ENCODE measurements around the gene SEPTIN10.

SEPTIN10 gene

DNA sequence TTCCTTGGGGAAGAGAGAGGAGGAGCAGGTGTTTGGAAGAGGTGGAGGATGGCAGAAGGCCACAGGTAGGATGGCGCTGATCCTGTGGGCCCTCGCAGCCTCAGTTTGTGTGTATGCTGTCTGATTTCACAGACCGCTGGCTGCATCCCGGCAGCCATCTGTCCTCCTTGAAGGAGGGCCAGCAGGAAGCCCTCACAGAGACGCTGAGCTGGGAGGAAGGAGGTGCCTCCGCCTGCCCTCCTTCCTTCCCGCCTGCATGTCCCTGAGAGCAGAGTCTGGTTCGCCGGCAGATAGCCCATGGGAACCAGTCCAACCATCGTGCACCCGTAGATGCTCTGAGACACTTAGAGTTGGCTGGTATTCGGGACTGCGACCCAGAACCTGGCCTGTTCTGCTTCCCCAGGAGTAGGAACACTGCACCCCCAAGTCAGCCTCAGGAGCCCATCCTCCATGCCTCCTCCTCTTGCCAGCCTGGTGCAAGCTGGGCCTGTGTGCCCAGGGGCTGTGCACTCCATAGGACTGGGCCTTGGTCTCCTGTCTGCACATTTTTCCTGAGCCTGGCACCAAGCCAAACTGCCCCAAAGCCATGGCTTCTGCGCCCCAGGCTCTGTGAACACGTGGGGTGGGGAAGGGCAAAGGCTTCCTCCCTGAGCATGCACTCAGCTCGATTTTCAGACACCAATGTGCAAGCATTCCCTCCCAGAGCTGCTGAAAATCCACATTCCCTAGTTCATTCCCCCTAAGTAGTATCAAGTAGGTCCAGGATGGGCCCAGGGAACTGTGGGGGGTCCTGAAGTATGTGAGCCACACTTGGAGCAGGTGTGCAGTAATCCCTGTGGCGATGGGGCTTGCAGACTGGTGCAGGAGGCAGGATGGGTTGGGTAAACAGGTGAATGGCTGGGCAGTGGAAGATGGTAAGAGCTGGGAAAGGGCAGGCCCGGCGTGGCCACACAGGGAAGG, 115.6 kb downstream of the SEPTIN10 start:
- no peak overlapping the region for H3K4me3 ChIP-seq
- H3K27ac ChIP-seq = no peak overlapping the region
- no peak for TF ChIP-seq CTCF (IDR thresholded peaks at IDR 0.05)
- no peak for DNase-seq (ENCODE audit: low spot score)

DNA sequence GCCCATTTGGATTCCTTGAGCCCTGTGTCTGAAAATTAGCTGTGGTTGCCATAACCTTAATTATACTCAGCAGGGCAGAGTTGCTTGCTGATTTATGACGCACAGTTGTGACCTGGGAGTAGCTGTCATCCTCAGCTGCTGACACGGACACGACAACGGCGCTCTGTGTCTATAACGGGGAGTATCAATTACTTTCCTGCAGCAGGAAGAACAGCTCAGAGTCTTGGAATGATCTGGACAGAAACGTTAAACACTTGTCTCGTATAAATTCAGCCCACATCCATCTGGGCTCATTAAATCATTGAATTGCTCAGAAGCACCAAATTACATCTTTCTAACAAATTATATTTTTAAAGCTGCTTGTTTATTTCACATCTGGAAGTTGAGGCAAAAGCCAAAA, 116.3 kb downstream of the SEPTIN10 start:
- Histone ChIP-seq H3K27ac (no peak overlapping the region), H3K4me3 (no peak overlapping the region)
- no peak for DNase-seq (ENCODE audit: low spot score)
- TF ChIP-seq CTCF (IDR thresholded peaks at IDR 0.05) = no peak

GRCh38 chr2:109494351-109494750, 119.4 kb downstream of the SEPTIN10 start:
- Histone ChIP-seq H3K27ac (peak overlapping the region in 1 of 2 donors; percentile 55), H3K4me3 (no peak overlapping the region)
- no peak for TF ChIP-seq CTCF (IDR thresholded peaks at IDR 0.05)
- DNase-seq (ENCODE audit: low spot score) = no peak

DNA sequence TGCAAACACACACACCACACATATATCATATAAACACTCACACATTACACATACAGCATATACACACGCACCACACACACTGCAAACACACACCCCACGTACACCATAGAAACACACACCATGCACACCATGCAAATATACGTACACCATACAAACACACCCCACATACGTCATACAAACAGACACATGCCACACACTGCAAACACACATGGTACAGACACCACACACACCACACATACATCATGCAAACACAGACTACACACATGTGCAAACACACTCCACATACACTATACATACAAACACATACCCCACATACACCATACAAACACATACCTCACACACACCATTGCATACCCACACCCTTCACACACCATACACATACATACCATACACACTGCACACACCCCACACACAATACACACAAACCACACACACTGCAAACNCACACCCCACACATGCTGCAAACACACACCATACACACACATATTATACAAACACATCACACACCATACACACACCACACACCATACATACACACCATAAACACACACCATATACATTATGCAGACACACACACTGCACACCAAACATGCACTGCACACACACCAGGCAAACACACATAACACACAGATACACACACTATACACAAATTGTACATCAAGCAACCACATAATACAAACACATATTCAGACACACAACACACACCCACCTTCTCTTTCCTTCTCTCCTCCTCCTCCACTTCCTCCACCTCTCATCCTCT, 120.4 kb downstream of the SEPTIN10 start:
- DNase-seq (ENCODE audit: low spot score) = no peak
- TF ChIP-seq CTCF (IDR thresholded peaks at IDR 0.05) = no peak

More for the DNA sequence above, 120.4 kb downstream of the SEPTIN10 start:
- Histone ChIP-seq H3K27ac (no peak overlapping the region), H3K4me3 (no peak overlapping the region)
